Subcutaneous adipose tissue (tissue), 4 donors: ENCODE results near the gene SHISA8. TPM values are rescaled to one million over a fixed set of nuclear protein-coding genes. Genes with fewer than 3 reads are reported as not detected.

Experiments
- total RNA-seq, 4 donors: library from RNA; depleted of rRNA; stranded (reverse); fragments of >200 nt; gene quantifications; one replicate each; pipeline ENCODE4 v1.1.0, GENCODE V29; 2016
- TF ChIP-seq, protein P1 (sequence below): fragments of 450-650 bp; IDR thresholded peaks from one replicate; pipeline ENCODE4 v1.5.1; 2016; ENCODE audit warnings: low read depth, mild to moderate bottlenecking, control low read depth, antibody characterized with exemption, moderate library complexity

The SHISA8 gene
- total RNA-seq, 4 donors from 2014 or later = not detected

DNA sequence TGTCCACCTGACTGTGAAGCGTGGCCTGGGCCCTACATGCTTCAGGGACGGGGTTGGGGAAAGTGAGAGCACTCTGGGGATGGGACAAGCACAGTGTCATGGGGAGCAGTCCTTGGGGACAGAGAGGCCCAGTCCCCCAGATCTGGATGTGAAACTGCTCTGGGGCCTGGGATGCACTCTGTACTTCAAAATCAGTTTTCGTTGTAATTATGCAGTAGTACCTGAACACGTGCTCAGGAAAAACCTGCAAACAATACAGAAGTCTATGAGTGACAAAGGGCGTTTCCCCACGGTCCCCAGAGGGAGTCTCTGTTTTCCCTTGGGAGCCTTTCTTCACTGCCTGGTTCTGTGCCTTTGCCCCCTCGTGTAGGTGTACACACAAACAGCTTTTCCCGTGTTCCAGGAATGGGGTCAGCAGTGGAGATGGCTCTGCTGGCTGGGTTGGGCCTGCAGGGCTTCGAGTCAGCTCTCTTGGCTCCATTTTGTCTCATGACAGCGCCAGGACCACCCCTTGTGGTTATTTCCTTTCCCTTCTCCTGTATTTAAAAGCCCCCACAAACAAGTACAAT lies 16.9 kb upstream of the SHISA8 start:
- TF ChIP-seq, protein P1, sequence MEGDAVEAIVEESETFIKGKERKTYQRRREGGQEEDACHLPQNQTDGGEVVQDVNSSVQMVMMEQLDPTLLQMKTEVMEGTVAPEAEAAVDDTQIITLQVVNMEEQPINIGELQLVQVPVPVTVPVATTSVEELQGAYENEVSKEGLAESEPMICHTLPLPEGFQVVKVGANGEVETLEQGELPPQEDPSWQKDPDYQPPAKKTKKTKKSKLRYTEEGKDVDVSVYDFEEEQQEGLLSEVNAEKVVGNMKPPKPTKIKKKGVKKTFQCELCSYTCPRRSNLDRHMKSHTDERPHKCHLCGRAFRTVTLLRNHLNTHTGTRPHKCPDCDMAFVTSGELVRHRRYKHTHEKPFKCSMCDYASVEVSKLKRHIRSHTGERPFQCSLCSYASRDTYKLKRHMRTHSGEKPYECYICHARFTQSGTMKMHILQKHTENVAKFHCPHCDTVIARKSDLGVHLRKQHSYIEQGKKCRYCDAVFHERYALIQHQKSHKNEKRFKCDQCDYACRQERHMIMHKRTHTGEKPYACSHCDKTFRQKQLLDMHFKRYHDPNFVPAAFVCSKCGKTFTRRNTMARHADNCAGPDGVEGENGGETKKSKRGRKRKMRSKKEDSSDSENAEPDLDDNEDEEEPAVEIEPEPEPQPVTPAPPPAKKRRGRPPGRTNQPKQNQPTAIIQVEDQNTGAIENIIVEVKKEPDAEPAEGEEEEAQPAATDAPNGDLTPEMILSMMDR = no peak

DNA sequence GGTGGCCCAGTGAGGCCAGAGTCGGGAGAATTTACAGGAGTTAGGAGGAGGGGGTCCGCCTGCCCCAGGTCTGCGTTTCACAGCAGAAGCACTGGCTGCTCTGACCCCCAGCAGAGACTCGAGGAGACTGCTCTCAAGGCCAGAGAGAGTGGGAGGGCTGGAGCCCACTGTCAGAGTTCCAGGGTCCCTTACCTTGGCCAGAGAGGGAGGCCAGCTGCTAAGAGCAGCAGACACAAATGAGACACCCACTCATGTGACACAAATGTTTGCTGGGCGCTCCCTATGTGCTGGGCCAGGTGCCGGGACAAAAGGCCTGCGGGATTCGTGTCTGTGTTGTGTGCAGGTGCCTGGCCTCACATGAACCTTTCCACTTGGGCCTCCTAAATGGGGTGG lies 14.5 kb upstream of the SHISA8 start:
- TF ChIP-seq, protein P1 = no peak

DNA sequence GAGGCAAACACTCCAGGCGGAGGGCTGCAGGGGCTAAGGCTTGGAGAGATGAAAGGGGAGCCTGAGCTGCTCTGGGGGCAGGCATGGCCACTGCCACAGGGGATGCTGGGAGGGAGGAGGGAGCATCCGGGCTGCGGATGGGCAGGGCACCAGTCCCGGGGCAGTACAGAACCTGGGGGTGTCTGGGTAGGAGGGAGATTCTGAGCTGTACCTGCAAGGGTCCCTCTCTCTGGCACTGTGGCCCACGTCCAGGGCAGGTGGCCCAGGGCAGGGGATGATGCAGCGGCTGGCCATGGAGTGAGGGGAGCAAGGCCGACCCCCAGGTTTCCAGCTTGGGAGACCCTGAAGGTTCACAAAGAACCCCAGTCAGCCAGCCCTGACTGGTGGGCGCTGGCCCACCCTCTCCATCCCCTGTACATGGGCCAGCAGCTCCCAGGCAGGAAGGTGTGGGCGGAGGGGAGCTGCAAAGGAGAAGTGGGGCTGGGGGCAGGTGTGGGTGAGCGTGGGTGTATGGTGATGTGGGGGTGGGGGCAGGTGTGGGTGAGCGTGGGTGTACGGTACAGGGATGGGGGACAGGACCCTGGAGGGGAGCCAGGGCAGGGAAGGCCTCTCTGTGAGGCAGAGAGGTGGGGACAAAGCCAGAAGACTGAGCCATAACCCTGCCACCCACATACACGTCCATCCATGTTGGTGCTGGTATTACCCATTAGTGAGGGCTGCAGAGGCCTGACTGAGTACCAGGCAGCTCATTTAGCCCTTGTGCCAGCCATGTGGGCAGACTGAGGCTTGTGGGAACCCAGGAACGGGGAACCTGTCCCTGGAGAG lies 13.9 kb upstream of the SHISA8 start:
- TF ChIP-seq, protein P1 = no peak

DNA sequence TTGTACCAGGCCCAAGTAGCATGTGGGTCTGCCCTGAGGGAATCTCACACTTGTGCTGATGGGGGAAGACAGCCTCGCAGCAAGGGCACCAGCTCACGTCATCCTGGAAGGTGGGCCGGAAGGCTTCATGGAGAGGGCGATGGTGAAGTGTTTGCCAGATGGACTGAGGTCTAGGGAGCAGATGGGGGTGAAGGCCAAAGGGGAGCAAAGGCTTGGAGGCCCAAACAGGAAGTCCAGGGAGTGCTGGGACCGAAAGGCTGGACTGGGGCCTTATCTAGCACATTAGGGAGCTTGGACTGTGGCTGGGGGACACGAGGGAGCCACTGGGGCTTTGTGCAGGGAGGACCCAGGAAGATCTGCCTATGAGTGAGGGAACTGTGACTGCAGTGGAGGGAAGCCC lies 12.9 kb upstream of the SHISA8 start:
- TF ChIP-seq, protein P1 = no peak

DNA sequence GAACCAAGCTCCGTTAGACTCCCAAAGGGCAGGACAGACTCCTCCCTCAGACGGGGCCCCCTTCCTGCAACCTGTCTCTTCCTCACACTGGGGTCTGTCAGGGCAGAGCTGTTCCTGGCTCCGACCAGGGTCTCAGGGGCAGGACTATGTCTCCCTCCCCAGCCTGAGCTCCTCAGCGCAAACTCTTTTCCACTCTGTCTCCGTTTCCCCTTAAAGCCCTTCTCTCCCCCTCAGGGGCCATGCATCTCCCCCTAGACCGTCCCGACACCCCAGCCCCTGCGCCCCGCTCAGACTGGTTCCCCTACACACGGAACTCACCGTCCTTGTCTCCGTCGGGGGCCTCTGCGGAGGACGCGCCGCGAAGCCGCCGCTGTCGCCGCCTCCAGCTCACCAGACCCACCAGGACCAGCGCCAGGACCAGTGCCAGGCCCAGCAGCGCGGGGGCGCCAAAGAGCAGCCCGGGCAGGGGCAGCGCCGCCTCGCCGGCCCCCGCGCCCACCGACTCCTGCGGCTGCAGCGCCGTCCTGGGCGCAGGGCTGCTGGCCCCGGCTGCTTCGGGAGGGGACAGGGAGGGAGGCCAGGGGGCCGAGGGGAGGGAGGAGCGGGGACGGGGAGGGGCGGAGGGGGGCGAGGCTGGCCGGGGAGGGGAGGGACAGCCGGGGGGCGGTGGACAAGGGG lies 11.0 kb upstream of the SHISA8 start:
- TF ChIP-seq, protein P1 = no peak

DNA sequence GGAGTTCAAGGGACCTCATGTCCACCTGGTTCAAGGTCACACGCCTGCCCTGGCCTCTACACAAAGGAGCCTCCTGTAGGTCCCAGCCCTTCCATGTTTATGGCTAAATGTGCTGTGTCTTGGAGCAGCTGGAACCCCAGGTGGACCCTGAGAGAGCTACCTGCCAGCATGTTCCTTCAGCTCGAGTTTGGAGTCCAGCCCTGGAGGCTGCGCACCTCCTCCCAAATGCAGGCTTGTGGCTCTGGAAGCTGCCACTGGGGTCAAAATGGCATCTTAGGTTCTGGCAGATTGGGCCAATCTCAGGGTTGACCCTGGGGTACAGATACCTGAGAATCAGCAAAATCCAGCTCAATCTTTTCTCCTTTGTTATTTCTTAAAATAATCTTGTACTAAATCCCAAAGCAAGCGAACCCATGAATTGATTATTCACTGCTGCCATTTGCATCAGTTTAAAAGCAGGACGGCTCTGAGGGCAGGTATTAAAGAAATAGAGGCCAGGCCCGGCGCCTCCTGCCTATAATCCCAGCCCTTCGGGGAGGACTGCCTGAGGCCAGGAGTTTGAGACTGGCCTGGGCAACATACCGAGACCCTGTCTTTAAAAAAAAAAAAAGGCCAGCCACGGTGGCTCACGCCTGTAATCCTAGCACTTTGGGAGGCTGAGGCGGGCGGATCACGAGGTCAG lies 8.9 kb upstream of the SHISA8 start:
- TF ChIP-seq, protein P1 = no peak
